Keratinocyte (primary cell): ENCODE data around the gene PITPNM3.

Source experiments
- EZH2 ChIP-seq: IDR thresholded peaks from one replicate; pipeline ENCODE4 v1.6.1; 2012; ENCODE audit warnings: inconsistent platforms, mild to moderate bottlenecking, low read length, moderate library complexity
- TF ChIP-seq, protein P1 (sequence below), 3 experiments: IDR thresholded peaks in 1 of 3; conservative IDR thresholded peaks in 1 of 3; optimal IDR thresholded peaks in 1 of 3; 2 replicates in 2 of 3; 3 replicates in 1 of 3; pipeline versions ENCODE3 to v1.5.1; 2011; ENCODE audit warnings: low read length in 3 of 3, mild to moderate bottlenecking in 3 of 3, moderate library complexity in 2 of 3, control low read depth in 1 of 3, inconsistent platforms in 1 of 3; ENCODE audit not compliant: insufficient read depth in 2 of 3; ENCODE audit errors: extremely low read depth in 1 of 3

GRCh38 chr17:6463616-6464445 is 92.5 kb downstream of the PITPNM3 start:
- TF ChIP-seq, protein P1, sequence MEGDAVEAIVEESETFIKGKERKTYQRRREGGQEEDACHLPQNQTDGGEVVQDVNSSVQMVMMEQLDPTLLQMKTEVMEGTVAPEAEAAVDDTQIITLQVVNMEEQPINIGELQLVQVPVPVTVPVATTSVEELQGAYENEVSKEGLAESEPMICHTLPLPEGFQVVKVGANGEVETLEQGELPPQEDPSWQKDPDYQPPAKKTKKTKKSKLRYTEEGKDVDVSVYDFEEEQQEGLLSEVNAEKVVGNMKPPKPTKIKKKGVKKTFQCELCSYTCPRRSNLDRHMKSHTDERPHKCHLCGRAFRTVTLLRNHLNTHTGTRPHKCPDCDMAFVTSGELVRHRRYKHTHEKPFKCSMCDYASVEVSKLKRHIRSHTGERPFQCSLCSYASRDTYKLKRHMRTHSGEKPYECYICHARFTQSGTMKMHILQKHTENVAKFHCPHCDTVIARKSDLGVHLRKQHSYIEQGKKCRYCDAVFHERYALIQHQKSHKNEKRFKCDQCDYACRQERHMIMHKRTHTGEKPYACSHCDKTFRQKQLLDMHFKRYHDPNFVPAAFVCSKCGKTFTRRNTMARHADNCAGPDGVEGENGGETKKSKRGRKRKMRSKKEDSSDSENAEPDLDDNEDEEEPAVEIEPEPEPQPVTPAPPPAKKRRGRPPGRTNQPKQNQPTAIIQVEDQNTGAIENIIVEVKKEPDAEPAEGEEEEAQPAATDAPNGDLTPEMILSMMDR (optimal IDR thresholded peaks at IDR 0.05 in 1 of 3, IDR thresholded peaks at IDR 0.05 in 1 of 3, conservative IDR thresholded peaks at IDR 0.05 in 1 of 3; ENCODE audit: extremely low read depth in 1 of 3, insufficient read depth in 2 of 3, low read length in 3 of 3), result no peak
- no peak for TF ChIP-seq EZH2
